HepG2 (cell line): ENCODE results near the gene FCN1. TPM values are rescaled to one million over a fixed set of nuclear protein-coding genes. Genes with fewer than 3 reads are reported as not detected.

ENCODE experiments used
- ATAC-seq: fragments of 200-7000 bp; cut with Tn5 transposase; 3 replicates; pipeline ENCODE4 v1.9.1; 2020; ENCODE audit warnings: mild to moderate bottlenecking, moderate library complexity
- BruUV-seq: library from RNA; stranded (reverse); fragments of 400-500 nt; replicated peaks from 2 replicates; lab custom pipeline; 2021; lab: Mats Ljungman, UMichigan
- CTCF ChIA-PET: fragments of 300-600 bp; formaldehyde crosslinking; extraction: SDS; loops from one replicate; lab custom pipeline; 2021; ENCODE audit warnings: low total read pairs, inconsistent platforms, low intra/inter-chr PET ratio; lab: Yijun Ruan, JAX
- POLR2A ChIA-PET: fragments of 350-600 bp; sonication (Branson Sonifier 250); formaldehyde crosslinking; loops from one replicate; lab custom pipeline; 2020; ENCODE audit warnings: antibody characterized with exemption, inconsistent platforms; lab: Yijun Ruan, JAX
- DNase-seq: peaks from one replicate; pipeline ENCODE4 v3.0.0-alpha.2; 2015; ENCODE audit warnings: low spot score
- FAIRE-seq: peaks from 3 replicates; lab custom pipeline; 2011; peaks lifted over from hg19 to GRCh38; lab: Jason Lieb, UNC
- H2AFZ ChIP-seq: one replicate; pipeline ENCODE4 v1.6.1; 2011; ENCODE audit warnings: low read length, inconsistent platforms
- H3K27ac ChIP-seq: fragments of 300-600 bp; 3 replicates; pipeline ENCODE4 v1.8.0; 2011; ENCODE audit warnings: mixed run types, mild to moderate bottlenecking, mixed read lengths, low read length, inconsistent platforms; ENCODE audit not compliant: insufficient read depth; ENCODE audit errors: extremely low read length
- H3K27me3 ChIP-seq, 2 experiments: fragments of 200-600 bp in 1 of 2; 2 replicates in 1 of 2; 3 replicates in 1 of 2; pipeline versions ENCODE4 v1.6.0 to v1.8.0; 2011; ENCODE audit warnings: low read length in 2 of 2, mild to moderate bottlenecking in 2 of 2, moderate library complexity in 2 of 2, inconsistent platforms in 1 of 2; ENCODE audit not compliant: insufficient read depth in 2 of 2, control insufficient read depth in 1 of 2
- H3K36me3 ChIP-seq, 2 experiments: fragments of 200-600 bp in 1 of 2; replicated peaks in 1 of 2; 2 replicates in 1 of 2; 3 replicates in 1 of 2; pipeline versions ENCODE4 v1.5.1 to v1.8.0; 2011; ENCODE audit warnings: low read length in 2 of 2, inconsistent platforms in 1 of 2; ENCODE audit not compliant: insufficient read depth in 2 of 2, control insufficient read depth in 1 of 2
- H3K4me1 ChIP-seq: 2 replicates; pipeline ENCODE4 v1.5.1; 2012; ENCODE audit warnings: low read length, inconsistent platforms; ENCODE audit not compliant: insufficient read depth
- H3K4me2 ChIP-seq: 2 replicates; pipeline ENCODE4 v1.6.0; 2011; ENCODE audit warnings: low read depth, low read length, inconsistent platforms
- H3K4me3 ChIP-seq, 3 experiments: fragments of 200-600 bp in 1 of 3; sonication (generic), shearing (Covaris generic) in 1 of 3; replicated peaks in 1 of 3; 2 replicates each; pipeline ENCODE4 v1.5.1; 2011 to 2016; ENCODE audit warnings: low read length in 3 of 3, inconsistent platforms in 2 of 3, low read depth in 2 of 3, mild to moderate bottlenecking in 2 of 3, control low read depth in 1 of 3, mixed read lengths in 1 of 3; ENCODE audit not compliant: insufficient read depth in 1 of 3
- H3K79me2 ChIP-seq: one replicate; pipeline ENCODE4 v1.6.1; 2011; ENCODE audit warnings: low read length, inconsistent platforms; ENCODE audit not compliant: insufficient read depth
- H3K9ac ChIP-seq: 2 replicates; pipeline ENCODE4 v1.6.0; 2011; ENCODE audit warnings: mild to moderate bottlenecking, low read depth, low read length, inconsistent platforms; ENCODE audit not compliant: insufficient read depth
- H3K9me3 ChIP-seq: 2 replicates; pipeline ENCODE4 v1.5.1; 2012; ENCODE audit warnings: mild to moderate bottlenecking, low read length
- H4K20me1 ChIP-seq: 2 replicates; pipeline ENCODE4 v1.6.0; 2011; ENCODE audit warnings: inconsistent platforms, mild to moderate bottlenecking, low read length, moderate library complexity; ENCODE audit not compliant: insufficient read depth
- NR2F6 ChIP-seq, 2 experiments: IDR thresholded peaks; 2 replicates each; pipeline ENCODE4 v1.6.1; 2016; ENCODE audit warnings: antibody characterized with exemption in 1 of 2, mild to moderate bottlenecking in 1 of 2
- RAD21 ChIP-seq: fragments of 450-650 bp; formaldehyde crosslinking; IDR thresholded peaks from 2 replicates; pipeline ENCODE4 v1.5.0; 2020; ENCODE audit warnings: mild to moderate bottlenecking
- RBM39 ChIP-seq: fragments of 200-400 bp; formaldehyde crosslinking; IDR thresholded peaks from one replicate; pipeline ENCODE4 v1.6.1; 2018; ENCODE audit warnings: antibody characterized with exemption, mild to moderate bottlenecking, low read depth, low read length; ENCODE audit not compliant: poor library complexity, severe bottlenecking
- WGBS: methylation state at CpG from one replicate; pipeline ENCODE4 v1.1.6; 2017; ENCODE audit warnings: low lambda C conversion rate; 5-methylcytosine and 5-hydroxymethylcytosine counted together
- in situ Hi-C: cut with HindIII; loops from 2 replicates; pipeline ENCODE4 v1.10.0; 2017; ENCODE audit warnings: low pct_unique_long_range_greater_than_20kb; ENCODE audit not compliant: extremely low pct_ligation_motif_present
- intact Hi-C: fragments of 100-400 bp; cut with micrococcal nuclease; formaldehyde crosslinking; loops from one replicate; pipeline ENCODE4 v1.10.0; 2022; ENCODE audit not compliant: unreplicated experiment
- polyA plus RNA-seq, 8 experiments: library from polyadenylated mRNA; depleted of rRNA in 3 of 8; stranded (reverse) in 7 of 8; unstranded in 1 of 8; fragments of >200 nt; fragmentation: Illumina TruSeq in 4 of 8; extraction: Trizol in 4 of 8; gene quantifications; 2 replicates each; pipeline versions ENCODE4 v1.2.1 to v1.2.3, GENCODE V29; 2011 to 2016; ENCODE audit warnings: low read depth in 4 of 8, missing spikeins in 1 of 8, mixed read lengths in 1 of 8; ENCODE audit not compliant: insufficient read depth in 1 of 8
- total RNA-seq, 5 experiments: library from RNA; depleted of rRNA; stranded (reverse); fragments of >200 nt; fragmentation: Illumina TruSeq; extraction: Trizol; gene quantifications; 2 replicates each; pipeline ENCODE4 v1.2.3, GENCODE V29; 2016; ENCODE audit warnings: low read depth in 1 of 5
- TF ChIP-seq, protein P1 (sequence below): sonication (generic); formaldehyde crosslinking; IDR thresholded peaks from 2 replicates; pipeline ENCODE4 v1.5.1; 2020; ENCODE audit warnings: mild to moderate bottlenecking, missing genetic modification reagents
- TF ChIP-seq, protein P2 (sequence below): sonication (generic); formaldehyde crosslinking; IDR thresholded peaks from 2 replicates; pipeline ENCODE4 v1.4.0; 2020; ENCODE audit warnings: mild to moderate bottlenecking, missing genetic modification reagents
- TF ChIP-seq, protein P3 (sequence below): sonication (generic); formaldehyde crosslinking; IDR thresholded peaks from 2 replicates; pipeline ENCODE4 v1.5.1; 2020; ENCODE audit warnings: missing genetic modification reagents, mild to moderate bottlenecking, borderline replicate concordance
- TF ChIP-seq, protein P4 (sequence below): sonication (generic); formaldehyde crosslinking; IDR thresholded peaks from 2 replicates; pipeline ENCODE4 v1.9.0; 2022; ENCODE audit warnings: low read depth, missing genetic modification reagents
- TF ChIP-seq, protein P5 (sequence below): sonication (generic); formaldehyde crosslinking; IDR thresholded peaks from 2 replicates; pipeline ENCODE4 v1.8.0; 2022; ENCODE audit warnings: mild to moderate bottlenecking, missing genetic modification reagents, borderline replicate concordance

Gene FCN1
- total and polyA plus RNA-seq, 2 of the 13 experiments (the other 11 are each of a cell fraction or from before 2014, with no cell fraction given): not detected

DNA sequence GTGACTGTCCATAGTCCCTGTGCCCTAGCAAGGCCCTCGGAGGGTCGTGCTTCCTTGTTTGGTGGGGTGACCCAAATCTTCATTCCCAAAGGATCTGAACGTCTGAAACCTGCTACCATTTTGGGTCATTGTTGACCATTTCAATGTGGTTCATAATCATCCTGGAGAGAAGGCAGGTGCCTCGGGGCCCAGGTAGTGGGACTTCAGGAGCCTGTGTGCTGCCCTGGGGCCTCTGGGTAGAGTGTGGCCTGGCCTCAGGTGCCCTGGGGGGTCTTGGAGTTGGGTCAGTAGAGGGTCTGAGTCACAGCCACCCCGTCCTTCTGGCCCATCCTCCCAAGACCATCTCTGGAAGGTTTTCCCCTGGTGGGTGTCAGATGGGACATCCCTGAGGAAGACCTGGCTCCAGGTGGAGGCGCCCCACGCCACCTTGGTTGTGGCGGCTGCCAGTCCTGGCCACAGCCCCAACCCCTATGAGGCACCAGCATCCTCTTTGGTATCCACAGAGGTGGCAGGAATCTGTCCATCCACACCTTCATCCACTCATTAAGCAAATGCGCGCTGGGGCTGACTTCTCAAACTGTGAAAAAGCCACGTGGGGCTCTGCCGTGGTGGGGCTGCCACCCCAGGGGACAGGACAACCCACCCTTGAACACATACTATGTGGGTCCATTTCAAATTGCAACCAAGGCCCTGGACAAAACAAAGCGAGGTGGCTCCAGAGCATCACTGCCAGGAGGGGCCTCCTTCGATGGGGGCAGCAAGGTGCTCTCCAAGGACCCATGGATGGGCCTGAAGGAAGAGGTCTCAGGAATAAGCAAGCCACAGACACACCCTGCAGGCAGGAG, 41.6 kb upstream of the FCN1 start (continued):
- TF ChIP-seq, protein P1, sequence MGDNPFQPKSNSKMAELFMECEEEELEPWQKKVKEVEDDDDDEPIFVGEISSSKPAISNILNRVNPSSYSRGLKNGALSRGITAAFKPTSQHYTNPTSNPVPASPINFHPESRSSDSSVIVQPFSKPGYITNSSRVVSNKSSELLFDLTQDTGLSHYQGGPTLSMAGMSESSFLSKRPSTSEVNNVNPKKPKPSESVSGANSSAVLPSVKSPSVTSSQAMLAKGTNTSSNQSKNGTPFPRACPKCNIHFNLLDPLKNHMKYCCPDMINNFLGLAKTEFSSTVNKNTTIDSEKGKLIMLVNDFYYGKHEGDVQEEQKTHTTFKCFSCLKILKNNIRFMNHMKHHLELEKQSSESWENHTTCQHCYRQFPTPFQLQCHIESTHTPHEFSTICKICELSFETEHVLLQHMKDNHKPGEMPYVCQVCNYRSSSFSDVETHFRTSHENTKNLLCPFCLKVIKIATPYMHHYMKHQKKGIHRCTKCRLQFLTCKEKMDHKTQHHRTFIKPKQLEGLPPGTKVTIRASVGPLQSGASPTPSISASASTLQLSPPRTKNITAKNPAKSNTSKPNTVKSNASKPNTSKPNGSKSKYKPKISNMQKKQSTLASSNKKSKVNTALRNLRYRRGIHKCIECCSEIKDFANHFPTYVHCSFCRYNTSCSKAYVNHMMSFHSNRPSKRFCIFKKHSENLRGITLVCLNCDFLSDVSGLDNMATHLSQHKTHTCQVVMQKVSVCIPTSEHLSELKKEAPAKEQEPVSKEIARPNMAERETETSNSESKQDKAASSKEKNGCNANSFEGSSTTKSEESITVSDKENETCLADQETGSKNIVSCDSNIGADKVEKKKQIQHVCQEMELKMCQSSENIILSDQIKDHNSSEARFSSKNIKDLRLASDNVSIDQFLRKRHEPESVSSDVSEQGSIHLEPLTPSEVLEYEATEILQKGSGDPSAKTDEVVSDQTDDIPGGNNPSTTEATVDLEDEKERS: no peak
- TF ChIP-seq, protein P2, sequence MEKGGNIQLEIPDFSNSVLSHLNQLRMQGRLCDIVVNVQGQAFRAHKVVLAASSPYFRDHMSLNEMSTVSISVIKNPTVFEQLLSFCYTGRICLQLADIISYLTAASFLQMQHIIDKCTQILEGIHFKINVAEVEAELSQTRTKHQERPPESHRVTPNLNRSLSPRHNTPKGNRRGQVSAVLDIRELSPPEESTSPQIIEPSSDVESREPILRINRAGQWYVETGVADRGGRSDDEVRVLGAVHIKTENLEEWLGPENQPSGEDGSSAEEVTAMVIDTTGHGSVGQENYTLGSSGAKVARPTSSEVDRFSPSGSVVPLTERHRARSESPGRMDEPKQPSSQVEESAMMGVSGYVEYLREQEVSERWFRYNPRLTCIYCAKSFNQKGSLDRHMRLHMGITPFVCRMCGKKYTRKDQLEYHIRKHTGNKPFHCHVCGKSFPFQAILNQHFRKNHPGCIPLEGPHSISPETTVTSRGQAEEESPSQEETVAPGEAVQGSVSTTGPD: no peak

DNA sequence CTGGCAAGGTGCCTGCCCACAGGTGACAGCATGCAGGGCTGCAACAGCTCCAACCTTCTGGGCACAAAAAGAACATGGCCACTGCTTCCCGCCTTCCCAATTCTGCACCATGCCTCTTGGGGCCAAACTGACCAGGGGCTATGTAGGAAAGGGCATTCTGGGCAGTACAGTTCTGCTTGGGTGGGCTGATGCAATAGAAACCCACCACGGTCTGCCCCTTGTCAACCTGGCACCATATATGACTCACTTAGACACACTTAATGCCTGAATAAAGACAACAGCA, 40.2 kb upstream of the FCN1 start:
- Histone ChIP-seq H3K4me3 (no peak overlapping the region), H3K4me2 (no peak overlapping the region), H3K27ac (no peak overlapping the region), H3K27me3 (peaks cover 9 to 31% of the 10 kb centered on the region in 2 experiments; a peak in 4 of 5 replicates), H3K9me3 (no peaks in the 10 kb centered on the region), H3K4me1 (no peaks in the 10 kb centered on the region), H3K9ac (no peak overlapping the region), H3K79me2 (no peaks in the 10 kb centered on the region), H4K20me1 (no peaks in the 10 kb centered on the region), H3K36me3 (no peaks in the 10 kb centered on the region), H2AFZ (no peak overlapping the region)
- ChIA-PET CTCF (no interaction called here), POLR2A (no interaction called here)
- WGBS: 0% methylated on average over 1 of the region's 2 CpGs
- no TSS peak for BruUV-seq
- DNase-seq (no peak), FAIRE-seq (no peak), ATAC-seq (no peak)
- in situ Hi-C loops: no loop called here
- intact Hi-C loops: no loop called here
- TF ChIP-seq RBM39 (no peak), RAD21 (CRISPR knock-in tag) (no peak), NR2F6 (IDR thresholded peaks at IDR 0.05) (no peak), NR2F6 (CRISPR knock-in tag; IDR thresholded peaks at IDR 0.05) (no peak)
- TF ChIP-seq, protein P3, sequence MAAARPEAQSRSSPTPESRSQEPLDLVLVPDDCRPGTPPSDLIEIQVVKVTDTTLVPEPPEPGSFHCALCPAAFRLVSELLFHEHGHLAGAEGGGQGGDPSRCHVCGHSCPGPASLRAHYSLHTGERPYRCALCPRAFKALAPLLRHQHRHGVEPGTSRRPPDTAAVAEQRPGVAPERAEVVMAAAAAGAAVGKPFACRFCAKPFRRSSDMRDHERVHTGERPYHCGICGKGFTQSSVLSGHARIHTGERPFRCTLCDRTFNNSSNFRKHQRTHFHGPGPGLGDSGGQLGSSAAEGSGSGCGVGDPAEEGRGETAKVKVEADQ (CRISPR knock-in tag): no peak
- TF ChIP-seq, protein P4, sequence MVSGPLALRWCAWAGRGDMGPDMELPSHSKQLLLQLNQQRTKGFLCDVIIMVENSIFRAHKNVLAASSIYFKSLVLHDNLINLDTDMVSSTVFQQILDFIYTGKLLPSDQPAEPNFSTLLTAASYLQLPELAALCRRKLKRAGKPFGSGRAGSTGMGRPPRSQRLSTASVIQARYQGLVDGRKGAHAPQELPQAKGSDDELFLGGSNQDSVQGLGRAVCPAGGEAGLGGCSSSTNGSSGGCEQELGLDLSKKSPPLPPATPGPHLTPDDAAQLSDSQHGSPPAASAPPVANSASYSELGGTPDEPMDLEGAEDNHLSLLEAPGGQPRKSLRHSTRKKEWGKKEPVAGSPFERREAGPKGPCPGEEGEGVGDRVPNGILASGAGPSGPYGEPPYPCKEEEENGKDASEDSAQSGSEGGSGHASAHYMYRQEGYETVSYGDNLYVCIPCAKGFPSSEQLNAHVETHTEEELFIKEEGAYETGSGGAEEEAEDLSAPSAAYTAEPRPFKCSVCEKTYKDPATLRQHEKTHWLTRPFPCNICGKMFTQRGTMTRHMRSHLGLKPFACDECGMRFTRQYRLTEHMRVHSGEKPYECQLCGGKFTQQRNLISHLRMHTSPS (CRISPR knock-in tag): no peak
- TF ChIP-seq, protein P5, sequence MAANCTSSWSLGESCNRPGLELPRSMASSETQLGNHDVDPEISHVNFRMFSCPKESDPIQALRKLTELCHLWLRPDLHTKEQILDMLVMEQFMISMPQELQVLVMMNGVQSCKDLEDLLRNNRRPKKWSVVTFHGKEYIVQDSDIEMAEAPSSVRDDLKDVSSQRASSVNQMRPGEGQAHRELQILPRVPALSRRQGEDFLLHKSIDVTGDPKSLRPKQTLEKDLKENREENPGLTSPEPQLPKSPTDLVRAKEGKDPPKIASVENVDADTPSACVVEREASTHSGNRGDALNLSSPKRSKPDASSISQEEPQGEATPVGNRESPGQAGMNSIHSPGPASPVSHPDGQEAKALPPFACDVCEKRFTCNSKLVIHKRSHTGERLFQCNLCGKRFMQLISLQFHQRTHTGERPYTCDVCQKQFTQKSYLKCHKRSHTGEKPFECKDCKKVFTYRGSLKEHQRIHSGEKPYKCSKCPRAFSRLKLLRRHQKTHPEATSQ (CRISPR knock-in tag): no peak
